Neural progenitor cell (in vitro differentiated cells): ENCODE results near the gene RAD52.

ENCODE experiments used
- EZH2 ChIP-seq: fragments of 200-600 bp; sonication (generic); IDR thresholded peaks from 2 replicates; pipeline ENCODE4 v1.6.1; 2017; ENCODE audit warnings: antibody characterized with exemption, mild to moderate bottlenecking, moderate library complexity
- EZH2phosphoT487 ChIP-seq: fragments of 200-600 bp; sonication (generic); IDR thresholded peaks from 2 replicates; pipeline ENCODE4 v1.6.1; 2017; ENCODE audit warnings: antibody characterized with exemption
- TF ChIP-seq, protein P1 (sequence below): fragments of 200-600 bp; sonication (generic); IDR thresholded peaks from 2 replicates; pipeline ENCODE4 v1.5.1; 2017; ENCODE audit warnings: antibody characterized with exemption, mild to moderate bottlenecking

DNA sequence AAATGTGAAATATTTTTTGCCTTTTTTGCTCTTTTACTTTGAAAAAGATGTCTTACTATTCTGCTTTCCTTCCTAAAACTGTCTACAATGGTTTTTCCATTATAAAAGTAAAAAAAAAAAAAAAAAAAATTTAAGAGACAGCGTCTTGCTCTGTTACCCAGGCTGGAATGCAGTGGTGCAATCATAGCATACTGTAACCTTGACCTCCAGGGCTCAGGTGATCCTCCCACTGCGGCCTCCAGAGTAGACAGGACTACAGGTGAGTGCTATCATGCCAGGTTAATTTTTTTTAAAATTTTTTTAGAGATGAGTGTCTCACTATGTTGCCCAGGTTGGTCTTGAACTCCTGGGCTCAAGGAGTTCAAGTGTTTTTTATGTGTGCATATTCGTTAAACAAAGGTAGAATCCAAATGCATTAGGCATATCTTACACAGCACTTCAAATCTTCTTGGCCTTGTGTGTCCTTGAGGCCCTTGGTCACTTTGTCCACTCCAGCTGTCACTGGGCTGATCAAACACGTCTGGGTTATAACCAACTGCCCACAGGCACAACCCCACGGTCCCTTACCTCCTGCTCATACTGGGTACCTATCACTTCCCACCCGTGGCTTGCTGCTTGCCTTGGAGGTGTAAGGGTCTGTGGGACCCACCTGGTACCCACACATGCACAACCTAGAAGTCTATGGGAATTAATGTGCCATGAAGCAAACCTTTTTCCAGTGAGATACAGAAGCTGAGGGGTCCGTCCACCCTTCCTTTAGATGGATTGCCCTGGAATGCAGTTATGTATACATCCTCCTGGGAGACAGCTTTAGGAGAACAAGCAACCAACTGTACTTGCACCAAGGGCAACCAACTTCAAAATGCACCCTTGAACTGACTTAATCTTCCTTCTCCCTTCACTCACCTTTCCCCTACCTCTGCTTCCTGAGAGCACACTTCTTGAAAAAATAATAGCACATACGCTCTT lies 12.8 kb downstream of the RAD52 start:
- TF ChIP-seq, protein P1, sequence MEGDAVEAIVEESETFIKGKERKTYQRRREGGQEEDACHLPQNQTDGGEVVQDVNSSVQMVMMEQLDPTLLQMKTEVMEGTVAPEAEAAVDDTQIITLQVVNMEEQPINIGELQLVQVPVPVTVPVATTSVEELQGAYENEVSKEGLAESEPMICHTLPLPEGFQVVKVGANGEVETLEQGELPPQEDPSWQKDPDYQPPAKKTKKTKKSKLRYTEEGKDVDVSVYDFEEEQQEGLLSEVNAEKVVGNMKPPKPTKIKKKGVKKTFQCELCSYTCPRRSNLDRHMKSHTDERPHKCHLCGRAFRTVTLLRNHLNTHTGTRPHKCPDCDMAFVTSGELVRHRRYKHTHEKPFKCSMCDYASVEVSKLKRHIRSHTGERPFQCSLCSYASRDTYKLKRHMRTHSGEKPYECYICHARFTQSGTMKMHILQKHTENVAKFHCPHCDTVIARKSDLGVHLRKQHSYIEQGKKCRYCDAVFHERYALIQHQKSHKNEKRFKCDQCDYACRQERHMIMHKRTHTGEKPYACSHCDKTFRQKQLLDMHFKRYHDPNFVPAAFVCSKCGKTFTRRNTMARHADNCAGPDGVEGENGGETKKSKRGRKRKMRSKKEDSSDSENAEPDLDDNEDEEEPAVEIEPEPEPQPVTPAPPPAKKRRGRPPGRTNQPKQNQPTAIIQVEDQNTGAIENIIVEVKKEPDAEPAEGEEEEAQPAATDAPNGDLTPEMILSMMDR = no peak
- TF ChIP-seq EZH2 (no peak), EZH2phosphoT487 (no peak)
